ENCODE results near the gene KRTCAP2. TPM values are rescaled to one million over a fixed set of nuclear protein-coding genes. Genes with fewer than 3 reads are reported as not detected.

The KRTCAP2 gene
- polyA plus RNA-seq, 1 donor (not counting 4 experiments of a cell fraction or from before 2014, with no cell fraction given) = 127 TPM

DNA sequence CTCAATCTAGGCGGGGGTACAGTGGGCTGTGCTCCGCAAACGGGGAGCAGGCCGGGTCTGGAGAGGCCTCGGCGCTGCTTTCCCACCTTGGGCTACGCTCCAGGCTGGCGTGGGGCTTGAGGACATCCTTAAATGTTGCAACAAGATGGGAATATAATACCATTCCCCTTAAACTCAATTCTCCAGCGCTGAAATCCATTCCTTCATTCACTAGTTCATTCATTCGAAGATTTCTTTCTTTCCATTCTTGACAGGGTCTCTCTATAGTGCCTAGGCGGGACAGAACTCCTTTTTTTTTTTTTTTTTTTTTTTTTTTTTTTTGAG, 32.5 kb downstream of the KRTCAP2 start:
- Histone ChIP-seq H4K20me1 (ENCODE audit: control insufficient read depth, extremely low read depth, insufficient read depth, low read length) (no peaks in the 10 kb centered on the region), H3K4me3 (ENCODE audit: control insufficient read depth in 2 of 3, extremely low read depth in 1 of 3, insufficient read depth in 2 of 3, low read depth in 1 of 3, low read length in 3 of 3) (peak overlapping the region; percentile 70 to 98 (median 95)), H3K9me3 (ENCODE audit: control insufficient read depth, low read depth, low read length) (no peaks in the 10 kb centered on the region), H3K36me3 (ENCODE audit: control insufficient read depth in 2 of 2, extremely low read depth in 1 of 2, insufficient read depth in 2 of 2, low read length in 2 of 2) (peaks cover 5 to 16% of the 10 kb centered on the region in 2 experiments), H3K9ac (ENCODE audit: control insufficient read depth, extremely low read depth, insufficient read depth, low read length) (peak overlapping the region; percentile 97), H3K27ac (ENCODE audit: control insufficient read depth, insufficient read depth, low read length) (peak overlapping the region; percentile 94), H3K9me1 (ENCODE audit: control insufficient read depth, extremely low read depth, insufficient read depth, low read length) (no peaks in the 10 kb centered on the region), H3K79me2 (ENCODE audit: control insufficient read depth, insufficient read depth, low read length) (peaks cover 29% of the 10 kb centered on the region), H3K27me3 (ENCODE audit: control insufficient read depth, extremely low read depth, insufficient read depth, low read length) (no peaks in the 10 kb centered on the region), H3K4me2 (ENCODE audit: control insufficient read depth, extremely low read depth, insufficient read depth, low read depth, low read length) (peak overlapping the region; percentile 80), H2AFZ (ENCODE audit: control insufficient read depth, low read length) (peak overlapping the region; percentile 69), H3K4me1 (ENCODE audit: control insufficient read depth, extremely low read depth, insufficient read depth, low read length) (peaks cover 14% of the 10 kb centered on the region)
- FAIRE-seq (no peak), DNase-seq (ENCODE audit: low read depth, low spot score) (no peak)
- TF ChIP-seq, protein P1, sequence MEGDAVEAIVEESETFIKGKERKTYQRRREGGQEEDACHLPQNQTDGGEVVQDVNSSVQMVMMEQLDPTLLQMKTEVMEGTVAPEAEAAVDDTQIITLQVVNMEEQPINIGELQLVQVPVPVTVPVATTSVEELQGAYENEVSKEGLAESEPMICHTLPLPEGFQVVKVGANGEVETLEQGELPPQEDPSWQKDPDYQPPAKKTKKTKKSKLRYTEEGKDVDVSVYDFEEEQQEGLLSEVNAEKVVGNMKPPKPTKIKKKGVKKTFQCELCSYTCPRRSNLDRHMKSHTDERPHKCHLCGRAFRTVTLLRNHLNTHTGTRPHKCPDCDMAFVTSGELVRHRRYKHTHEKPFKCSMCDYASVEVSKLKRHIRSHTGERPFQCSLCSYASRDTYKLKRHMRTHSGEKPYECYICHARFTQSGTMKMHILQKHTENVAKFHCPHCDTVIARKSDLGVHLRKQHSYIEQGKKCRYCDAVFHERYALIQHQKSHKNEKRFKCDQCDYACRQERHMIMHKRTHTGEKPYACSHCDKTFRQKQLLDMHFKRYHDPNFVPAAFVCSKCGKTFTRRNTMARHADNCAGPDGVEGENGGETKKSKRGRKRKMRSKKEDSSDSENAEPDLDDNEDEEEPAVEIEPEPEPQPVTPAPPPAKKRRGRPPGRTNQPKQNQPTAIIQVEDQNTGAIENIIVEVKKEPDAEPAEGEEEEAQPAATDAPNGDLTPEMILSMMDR (optimal IDR thresholded peaks at IDR 0.05 in 1 of 3, IDR thresholded peaks at IDR 0.05 in 1 of 3, conservative IDR thresholded peaks at IDR 0.05 in 1 of 3; ENCODE audit: extremely low read depth in 1 of 3, insufficient read depth in 2 of 3, low read length in 3 of 3) = no peak
- no peak for TF ChIP-seq EZH2 (IDR thresholded peaks at IDR 0.05; ENCODE audit: low read length)
- dilution Hi-C loops (cut with MboI; ENCODE audit: extremely low pct_ligation_motif_present, low sequenced_read_pairs) = no loop called here

DNA sequence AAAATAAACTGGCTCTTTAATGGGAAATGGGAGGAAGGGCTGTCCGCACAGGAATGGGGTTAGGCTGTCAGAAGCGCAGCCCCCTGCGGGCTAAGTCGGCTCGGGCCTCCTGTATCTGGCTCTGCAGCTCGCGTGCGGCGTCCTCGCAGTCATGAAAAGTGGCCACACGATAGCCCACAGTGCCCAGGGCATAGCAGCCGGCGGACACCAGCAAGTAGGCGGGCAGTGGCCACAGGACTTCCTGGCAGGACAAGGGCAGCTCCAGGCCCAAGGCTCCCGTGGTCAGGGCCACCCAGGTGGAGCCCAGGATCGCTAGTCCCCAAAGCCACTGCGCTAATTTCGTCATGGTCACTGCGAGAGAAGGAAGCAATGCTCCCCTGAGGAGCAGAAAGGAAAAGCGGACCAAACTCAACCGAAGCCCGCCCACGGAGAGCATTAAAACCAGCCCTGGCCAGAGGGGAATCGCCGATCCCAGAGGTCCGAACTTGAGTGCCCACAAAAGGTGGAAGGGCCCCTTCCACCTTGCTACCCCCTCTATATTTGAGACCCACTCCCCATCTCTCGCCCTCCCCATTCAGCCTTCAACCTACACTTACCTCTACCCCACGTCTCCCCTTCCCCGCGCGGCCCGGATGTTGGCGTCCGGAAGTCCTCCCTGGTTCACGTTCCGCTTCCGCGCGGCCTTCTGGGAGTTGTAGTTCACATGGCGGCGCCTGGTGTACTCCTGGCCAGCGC, 33.0 kb downstream of the KRTCAP2 start, which contains the start of gene DPM3:
Gene DPM3 (minus strand): TSS at position 637 of the 735 bp plus-strand sequence. CDS start 291 bp downstream, at position 346.
- peaks cover 29% of the 10 kb centered on the region for H3K79me2 ChIP-seq (ENCODE audit: control insufficient read depth, insufficient read depth, low read length)
- H3K36me3 ChIP-seq (ENCODE audit: control insufficient read depth in 2 of 2, extremely low read depth in 1 of 2, insufficient read depth in 2 of 2, low read length in 2 of 2) = peaks cover 5 to 16% of the 10 kb centered on the region in 2 experiments
- peak within 1 kb of the TSS; percentile 80 for H3K4me2 ChIP-seq (ENCODE audit: control insufficient read depth, extremely low read depth, insufficient read depth, low read depth, low read length)
- peak within 1 kb of the TSS; percentile 69 for H2AFZ ChIP-seq (ENCODE audit: control insufficient read depth, low read length)
- peaks cover 18% of the 10 kb centered on the region for H3K4me1 ChIP-seq (ENCODE audit: control insufficient read depth, extremely low read depth, insufficient read depth, low read length)
- no peaks in the 10 kb centered on the region for H4K20me1 ChIP-seq (ENCODE audit: control insufficient read depth, extremely low read depth, insufficient read depth, low read length)
- no peaks in the 10 kb centered on the region for H3K9me1 ChIP-seq (ENCODE audit: control insufficient read depth, extremely low read depth, insufficient read depth, low read length)
- H3K9me3 ChIP-seq (ENCODE audit: control insufficient read depth, low read depth, low read length) = no peaks in the 10 kb centered on the region
- TF ChIP-seq EZH2 (IDR thresholded peaks at IDR 0.05; ENCODE audit: low read length) = no peak
- TF ChIP-seq, protein P1 (optimal IDR thresholded peaks at IDR 0.05 in 1 of 3, IDR thresholded peaks at IDR 0.05 in 1 of 3, conservative IDR thresholded peaks at IDR 0.05 in 1 of 3; ENCODE audit: extremely low read depth in 1 of 3, insufficient read depth in 2 of 3, low read length in 3 of 3) = no peak
- H3K9ac ChIP-seq (ENCODE audit: control insufficient read depth, extremely low read depth, insufficient read depth, low read length) = peak within 1 kb of the TSS; percentile 97
- H3K4me3 ChIP-seq (ENCODE audit: control insufficient read depth in 2 of 3, extremely low read depth in 1 of 3, insufficient read depth in 2 of 3, low read depth in 1 of 3, low read length in 3 of 3) = peak within 1 kb of the TSS; percentile 70 to 98 (median 95)
- dilution Hi-C loops (cut with MboI; ENCODE audit: extremely low pct_ligation_motif_present, low sequenced_read_pairs) = no loop called here
- no peak for DNase-seq (ENCODE audit: low read depth, low spot score)
- H3K27ac ChIP-seq (ENCODE audit: control insufficient read depth, insufficient read depth, low read length) = peak within 1 kb of the TSS; percentile 94
- no peaks in the 10 kb centered on the region for H3K27me3 ChIP-seq (ENCODE audit: control insufficient read depth, extremely low read depth, insufficient read depth, low read length)
- FAIRE-seq = no peak

Data from keratinocyte (primary cell).